ENCODE data around the gene GALNT15.

The GALNT15 gene

DNA sequence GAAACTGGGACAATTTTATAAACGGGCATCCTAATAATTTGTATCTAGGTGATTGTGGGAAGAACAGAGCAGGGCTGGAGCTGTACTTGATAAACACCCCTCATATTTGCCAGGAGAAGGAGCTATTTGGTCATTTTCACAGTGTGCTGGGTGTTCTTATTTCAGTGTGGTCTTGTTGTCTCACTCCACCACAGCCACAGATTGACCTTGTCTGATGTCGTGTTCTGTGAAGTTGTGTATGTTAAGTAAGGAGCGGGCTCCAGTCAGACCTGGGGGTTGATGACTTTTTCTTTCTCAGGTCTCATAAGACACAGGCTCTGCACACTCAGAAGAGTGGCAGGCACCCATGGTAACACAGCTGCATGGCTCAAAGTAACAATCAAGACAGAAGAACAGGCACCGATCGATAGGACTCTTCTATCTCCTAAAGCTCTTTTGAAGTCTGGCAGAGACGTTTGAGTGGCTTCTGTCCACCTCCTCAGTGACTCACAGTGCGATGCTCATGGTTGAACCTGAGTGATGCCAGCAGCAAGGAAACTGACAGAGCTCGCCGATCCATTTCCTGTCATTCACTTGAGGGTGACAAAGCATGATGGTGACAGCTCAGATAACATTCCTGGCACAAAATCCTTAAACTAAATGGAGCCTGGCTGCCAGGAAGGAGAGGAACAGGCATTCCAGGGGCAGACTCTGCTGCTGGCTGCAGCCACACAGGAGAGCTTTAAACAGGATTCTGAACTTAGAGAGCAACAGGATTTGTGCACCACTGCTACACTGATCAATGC, 69.4 kb downstream of the GALNT15 start:
- ATAC-seq (ENCODE audit: low read depth) = no peak
- Histone ChIP-seq H3K27ac (ENCODE audit: poor library complexity, severe bottlenecking) (no peak overlapping the region), H3K36me3 (ENCODE audit: low read depth) (no peaks in the 10 kb centered on the region), H3K4me3 (ENCODE audit: severe bottlenecking) (no peak overlapping the region), H3K9me3 (ENCODE audit: severe bottlenecking) (no peaks in the 10 kb centered on the region), H3K27me3 (ENCODE audit: insufficient read depth, poor library complexity, severe bottlenecking) (no peaks in the 10 kb centered on the region), H3K4me1 (ENCODE audit: insufficient read depth, poor library complexity, severe bottlenecking) (peaks cover 8% of the 10 kb centered on the region)
- TF ChIP-seq, protein P1, sequence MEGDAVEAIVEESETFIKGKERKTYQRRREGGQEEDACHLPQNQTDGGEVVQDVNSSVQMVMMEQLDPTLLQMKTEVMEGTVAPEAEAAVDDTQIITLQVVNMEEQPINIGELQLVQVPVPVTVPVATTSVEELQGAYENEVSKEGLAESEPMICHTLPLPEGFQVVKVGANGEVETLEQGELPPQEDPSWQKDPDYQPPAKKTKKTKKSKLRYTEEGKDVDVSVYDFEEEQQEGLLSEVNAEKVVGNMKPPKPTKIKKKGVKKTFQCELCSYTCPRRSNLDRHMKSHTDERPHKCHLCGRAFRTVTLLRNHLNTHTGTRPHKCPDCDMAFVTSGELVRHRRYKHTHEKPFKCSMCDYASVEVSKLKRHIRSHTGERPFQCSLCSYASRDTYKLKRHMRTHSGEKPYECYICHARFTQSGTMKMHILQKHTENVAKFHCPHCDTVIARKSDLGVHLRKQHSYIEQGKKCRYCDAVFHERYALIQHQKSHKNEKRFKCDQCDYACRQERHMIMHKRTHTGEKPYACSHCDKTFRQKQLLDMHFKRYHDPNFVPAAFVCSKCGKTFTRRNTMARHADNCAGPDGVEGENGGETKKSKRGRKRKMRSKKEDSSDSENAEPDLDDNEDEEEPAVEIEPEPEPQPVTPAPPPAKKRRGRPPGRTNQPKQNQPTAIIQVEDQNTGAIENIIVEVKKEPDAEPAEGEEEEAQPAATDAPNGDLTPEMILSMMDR (IDR thresholded peaks at IDR 0.05; ENCODE audit: poor library complexity, severe bottlenecking) = no peak
- no peak for DNase-seq (ENCODE audit: low spot score)

DNA sequence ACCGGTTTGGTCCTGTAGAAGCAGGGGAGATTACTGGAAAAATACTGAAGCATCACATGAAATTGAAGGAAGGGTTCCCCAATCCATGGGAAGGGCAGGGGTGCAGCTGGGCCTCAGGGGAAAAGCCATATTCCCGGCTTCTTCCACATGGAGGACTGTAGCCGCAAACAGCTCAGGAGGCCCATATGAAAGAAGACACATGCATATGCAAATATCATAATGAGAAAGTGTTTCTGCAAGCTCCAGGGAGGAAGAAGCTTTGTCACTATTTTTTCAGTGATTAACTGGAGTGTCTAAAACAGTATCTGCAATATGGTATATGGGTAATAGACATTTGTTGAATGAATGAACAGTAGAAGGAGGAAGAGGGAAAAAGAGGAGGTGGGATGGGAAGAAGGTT, 71.1 kb downstream of the GALNT15 start:
- Histone ChIP-seq H3K27me3 (ENCODE audit: insufficient read depth, poor library complexity, severe bottlenecking) (no peaks in the 10 kb centered on the region), H3K4me3 (ENCODE audit: severe bottlenecking) (no peak overlapping the region)
- TF ChIP-seq, protein P1 (IDR thresholded peaks at IDR 0.05; ENCODE audit: poor library complexity, severe bottlenecking) = no peak

DNA sequence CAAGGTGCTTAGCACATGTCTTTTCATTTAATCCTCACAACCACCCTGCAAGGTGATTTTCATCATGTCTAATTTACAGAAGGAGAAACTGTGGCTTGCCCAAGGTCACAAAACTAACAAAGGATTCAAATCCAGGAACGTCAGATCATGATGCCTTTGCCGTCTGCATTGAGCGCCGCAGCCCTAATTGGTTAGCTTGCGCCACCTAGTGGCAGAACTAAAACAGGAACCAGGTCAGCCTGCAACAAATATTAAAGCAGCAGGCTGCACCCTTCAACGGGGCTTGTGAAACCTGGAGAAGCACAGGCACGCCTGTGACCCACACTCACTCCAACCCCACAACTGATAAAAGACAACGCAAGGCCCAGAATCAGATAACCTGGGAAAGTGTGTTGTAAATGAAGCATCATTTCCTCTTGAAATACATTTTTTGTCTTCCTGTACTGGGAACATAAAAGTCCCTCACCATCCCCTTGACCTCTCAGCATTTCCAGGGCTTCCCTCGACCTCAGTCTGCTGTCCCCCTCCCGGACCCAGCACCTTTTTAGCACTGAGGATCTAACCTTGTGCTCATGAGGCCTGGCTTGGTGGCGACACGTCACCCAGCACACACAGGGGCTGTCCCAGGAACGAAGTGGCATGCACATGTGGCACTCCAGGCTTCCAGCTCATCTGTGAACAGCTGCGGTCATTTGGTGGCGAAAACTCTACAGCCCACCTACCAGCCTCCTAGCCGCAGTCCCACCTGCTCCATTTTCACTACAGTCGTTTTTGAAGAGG, 73.0 kb downstream of the GALNT15 start:
- Histone ChIP-seq H3K4me1 (ENCODE audit: insufficient read depth, poor library complexity, severe bottlenecking) (no peaks in the 10 kb centered on the region), H3K27ac (ENCODE audit: poor library complexity, severe bottlenecking) (no peak overlapping the region), H3K27me3 (ENCODE audit: insufficient read depth, poor library complexity, severe bottlenecking) (no peaks in the 10 kb centered on the region), H3K9me3 (ENCODE audit: severe bottlenecking) (no peaks in the 10 kb centered on the region), H3K36me3 (ENCODE audit: low read depth) (no peaks in the 10 kb centered on the region), H3K4me3 (ENCODE audit: severe bottlenecking) (no peak overlapping the region)
- DNase-seq (ENCODE audit: low spot score) = no peak
- TF ChIP-seq, protein P1 (IDR thresholded peaks at IDR 0.05; ENCODE audit: poor library complexity, severe bottlenecking) = peak; percentile 97
- peak; percentile 89 for ATAC-seq (ENCODE audit: low read depth)

More for the DNA sequence above, 71.1 kb downstream of the GALNT15 start:
- DNase-seq (ENCODE audit: low spot score) (no peak), ATAC-seq (ENCODE audit: low read depth) (no peak)
- H3K27ac ChIP-seq (ENCODE audit: poor library complexity, severe bottlenecking) = no peak overlapping the region
- H3K9me3 ChIP-seq (ENCODE audit: severe bottlenecking) = no peaks in the 10 kb centered on the region
- peaks cover under 1% of the 10 kb centered on the region for H3K4me1 ChIP-seq (ENCODE audit: insufficient read depth, poor library complexity, severe bottlenecking)
- no peaks in the 10 kb centered on the region for H3K36me3 ChIP-seq (ENCODE audit: low read depth)

DNA sequence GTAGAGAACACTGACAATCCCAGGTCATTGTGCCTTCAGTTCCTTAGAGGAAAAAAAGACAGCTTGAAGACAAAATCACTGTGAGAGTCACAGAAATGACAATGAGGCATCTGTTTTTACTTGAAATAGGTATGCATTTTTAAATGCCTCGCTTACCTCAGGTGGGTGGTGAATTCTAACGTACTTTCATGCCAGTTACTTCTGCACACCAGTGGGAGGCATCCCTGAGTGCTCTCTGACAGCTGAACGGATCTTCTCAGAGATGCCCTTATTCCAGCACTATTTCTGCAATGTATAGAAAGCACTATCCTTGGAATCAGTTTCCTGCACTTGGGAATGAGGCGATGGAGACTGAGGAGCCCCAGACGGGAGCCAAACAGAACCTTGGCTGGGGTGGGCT, 74.1 kb downstream of the GALNT15 start:
- H3K27me3 ChIP-seq (ENCODE audit: insufficient read depth, poor library complexity, severe bottlenecking) = no peaks in the 10 kb centered on the region
- no peaks in the 10 kb centered on the region for H3K9me3 ChIP-seq (ENCODE audit: severe bottlenecking)
- H3K36me3 ChIP-seq (ENCODE audit: low read depth) = no peaks in the 10 kb centered on the region
- DNase-seq (ENCODE audit: low spot score) (no peak), ATAC-seq (ENCODE audit: low read depth) (no peak)
- H3K27ac ChIP-seq (ENCODE audit: poor library complexity, severe bottlenecking) = no peak overlapping the region
- no peaks in the 10 kb centered on the region for H3K4me1 ChIP-seq (ENCODE audit: insufficient read depth, poor library complexity, severe bottlenecking)
- H3K4me3 ChIP-seq (ENCODE audit: severe bottlenecking) = no peak overlapping the region
- TF ChIP-seq, protein P1 (IDR thresholded peaks at IDR 0.05; ENCODE audit: poor library complexity, severe bottlenecking) = no peak

All from RWPE2 (cell line).